ENCODE measurements around the gene ADGRL1. TPM values are rescaled to one million over a fixed set of nuclear protein-coding genes. Genes with fewer than 3 reads are reported as not detected.

The ADGRL1 gene
- total and polyA plus RNA-seq, 2 experiments from 2014 or later, result 19.6 to 55.8 TPM

GRCh38 chr19:14117668-14118164, 88.3 kb downstream of the ADGRL1 start, which contains the start of gene PRKACA:
TSS of gene PRKACA (minus strand) at chr19:14117762. CDS start at chr19:14117547, 215 bp downstream.
- DNase-seq (ENCODE audit: low read depth in 1 of 2, low spot score in 1 of 2), result peak; percentile 99 to 100
- no peak for TF ChIP-seq CTCF (IDR thresholded peaks at IDR 0.05; ENCODE audit: low read depth, low read length)
- Histone ChIP-seq H3K4me3 (peak within 1 kb of the TSS; percentile 85), H3K27ac (peak within 1 kb of the TSS; percentile 95), H3K9me3 (ENCODE audit: low read depth) (no peaks in the 10 kb centered on the region), H3K4me1 (ENCODE audit: low read depth) (peaks cover 42% of the 10 kb centered on the region), H3K36me3 (no peaks in the 10 kb centered on the region), H3K27me3 (no peaks in the 10 kb centered on the region)

GRCh38 chr19:14116918-14117578, 88.9 kb downstream of the ADGRL1 start:
- H3K36me3 ChIP-seq, result no peaks in the 10 kb centered on the region
- no peaks in the 10 kb centered on the region for H3K9me3 ChIP-seq (ENCODE audit: low read depth)
- peak overlapping the region; percentile 85 for H3K4me3 ChIP-seq
- no peaks in the 10 kb centered on the region for H3K27me3 ChIP-seq
- DNase-seq (ENCODE audit: low read depth in 1 of 2, low spot score in 1 of 2), result no peak
- H3K4me1 ChIP-seq (ENCODE audit: low read depth), result peaks cover 48% of the 10 kb centered on the region
- TF ChIP-seq CTCF (IDR thresholded peaks at IDR 0.05; ENCODE audit: low read depth, low read length), result no peak
- H3K27ac ChIP-seq, result peak overlapping the region; percentile 75

GRCh38 chr19:14116525-14116917, 89.4 kb downstream of the ADGRL1 start:
- Histone ChIP-seq H3K9me3 (ENCODE audit: low read depth) (no peaks in the 10 kb centered on the region), H3K36me3 (no peaks in the 10 kb centered on the region), H3K27ac (peak overlapping the region; percentile 75), H3K4me3 (peak overlapping the region; percentile 85), H3K4me1 (ENCODE audit: low read depth) (peaks cover 48% of the 10 kb centered on the region), H3K27me3 (no peaks in the 10 kb centered on the region)
- no peak for DNase-seq (ENCODE audit: low read depth in 1 of 2, low spot score in 1 of 2)
- no peak for TF ChIP-seq CTCF (IDR thresholded peaks at IDR 0.05; ENCODE audit: low read depth, low read length)

- Histone ChIP-seq H3K4me3 (peak overlapping the region; percentile 85), H3K36me3 (no peaks in the 10 kb centered on the region), H3K9me3 (ENCODE audit: low read depth) (no peaks in the 10 kb centered on the region), H3K27ac (peak overlapping the region; percentile 75), H3K27me3 (no peaks in the 10 kb centered on the region), H3K4me1 (ENCODE audit: low read depth) (peaks cover 48% of the 10 kb centered on the region)
- TF ChIP-seq CTCF (IDR thresholded peaks at IDR 0.05; ENCODE audit: low read depth, low read length), result no peak
- DNase-seq (ENCODE audit: low read depth in 1 of 2, low spot score in 1 of 2), result no peak
Measured at GRCh38 chr19:14115756-14116155, 90.2 kb downstream of the ADGRL1 start.

- peak; percentile 52 for TF ChIP-seq CTCF (IDR thresholded peaks at IDR 0.05; ENCODE audit: low read depth, low read length)
- H3K27ac ChIP-seq, result no peak overlapping the region
- H3K4me3 ChIP-seq, result no peak overlapping the region
Measured at GRCh38 chr19:14114854-14115253, 91.1 kb downstream of the ADGRL1 start.

More at GRCh38 chr19:14114854-14115253, 91.1 kb downstream of the ADGRL1 start:
- H3K36me3 ChIP-seq, result no peaks in the 10 kb centered on the region
- peaks cover 46% of the 10 kb centered on the region for H3K4me1 ChIP-seq (ENCODE audit: low read depth)
- no peaks in the 10 kb centered on the region for H3K27me3 ChIP-seq
- DNase-seq (ENCODE audit: low read depth in 1 of 2, low spot score in 1 of 2), result peak; percentile 39 to 44
- H3K9me3 ChIP-seq (ENCODE audit: low read depth), result no peaks in the 10 kb centered on the region

Data from cardiac muscle cell (in vitro differentiated cells and primary cell).